ENCODE measurements around the gene SHH.
A peak's percentile ranks its signal among the peaks of the same experiment; 100 is the strongest.

SHH gene

GRCh38 chr7:155807065-155807671 is 5.1 kb downstream of the SHH start:
- DNase-seq (ENCODE audit: low read depth in 1 of 2, low spot score in 1 of 2) = no peak

GRCh38 chr7:155806096-155806871 is 6.0 kb downstream of the SHH start:
- no peak for DNase-seq (ENCODE audit: low read depth in 1 of 2, low spot score in 1 of 2)

GRCh38 chr7:155805826-155806095 is 6.5 kb downstream of the SHH start:
- no peak for DNase-seq (ENCODE audit: low read depth in 1 of 2, low spot score in 1 of 2)

- DNase-seq (ENCODE audit: low read depth in 1 of 2, low spot score in 1 of 2) = peak in 1 of 2 donors; percentile 55
These were observed 7.1 kb downstream of the SHH start for GRCh38 chr7:155804897-155805825.

GRCh38 chr7:155804431-155804831 is 7.8 kb downstream of the SHH start:
- no peak for DNase-seq (ENCODE audit: low read depth in 1 of 2, low spot score in 1 of 2)

GRCh38 chr7:155803418-155804376 is 8.6 kb downstream of the SHH start:
- no peak for DNase-seq (ENCODE audit: low read depth in 1 of 2, low spot score in 1 of 2)

GRCh38 chr7:155802906-155803417 is 9.3 kb downstream of the SHH start:
- no peak for DNase-seq (ENCODE audit: low read depth in 1 of 2, low spot score in 1 of 2)

GRCh38 chr7:155802291-155802690 is 10.0 kb downstream of the SHH start:
- no peak for DNase-seq (ENCODE audit: low read depth in 1 of 2, low spot score in 1 of 2)

GRCh38 chr7:155800741-155801267 is 11.5 kb downstream of the SHH start:
- DNase-seq (ENCODE audit: low read depth in 1 of 2, low spot score in 1 of 2) = no peak

- no peak for DNase-seq (ENCODE audit: low read depth in 1 of 2, low spot score in 1 of 2)
These were observed 12.0 kb downstream of the SHH start for GRCh38 chr7:155800301-155800700.

GRCh38 chr7:155799514-155799913 is 12.7 kb downstream of the SHH start:
- no peak for DNase-seq (ENCODE audit: low read depth in 1 of 2, low spot score in 1 of 2)

- no peak for DNase-seq (ENCODE audit: low read depth in 1 of 2, low spot score in 1 of 2)
These were observed 13.4 kb downstream of the SHH start for GRCh38 chr7:155798673-155799439.

GRCh38 chr7:155797262-155798250 is 14.7 kb downstream of the SHH start:
- no peak for DNase-seq (ENCODE audit: low read depth in 1 of 2, low spot score in 1 of 2)

GRCh38 chr7:155796381-155797261 is 15.6 kb downstream of the SHH start:
- peak; percentile 38 to 59 for DNase-seq (ENCODE audit: low read depth in 1 of 2, low spot score in 1 of 2)

- DNase-seq (ENCODE audit: low read depth in 1 of 2, low spot score in 1 of 2) = no peak
These were observed 16.3 kb downstream of the SHH start for GRCh38 chr7:155795951-155796350.

GRCh38 chr7:155795401-155795800 is 16.9 kb downstream of the SHH start:
- no peak for DNase-seq (ENCODE audit: low read depth in 1 of 2, low spot score in 1 of 2)

- DNase-seq (ENCODE audit: low read depth in 1 of 2, low spot score in 1 of 2) = no peak
These were observed 18.1 kb downstream of the SHH start for GRCh38 chr7:155794196-155794595.

Data from stimulated activated CD4-positive, alpha-beta T cell treated with anti-CD3 and anti-CD28 coated beads, Interleukin-15, amount 100 ng/mL, for 1 hour (primary cell).